IMR-90 (cell line): ENCODE measurements around the gene MALAT1.

Source experiments
- CTCF ChIP-seq: conservative IDR thresholded peaks from 2 replicates; pipeline ENCODE4 v1.5.1; 2012; ENCODE audit warnings: mild to moderate bottlenecking, low read depth, low read length, improper control_type of control experiment
- ELK1 ChIP-seq: fragments of 150-350 bp; IDR thresholded peaks from 2 replicates; pipeline ENCODE4 v1.6.1; 2016; ENCODE audit warnings: low read depth, mild to moderate bottlenecking, low read length, moderate library complexity, borderline replicate concordance
- MAFK ChIP-seq: IDR thresholded peaks from 2 replicates; pipeline ENCODE4 v1.6.1; 2012; ENCODE audit warnings: low read depth, low read length, improper control_type of control experiment
- MAZ ChIP-seq: IDR thresholded peaks from 2 replicates; pipeline ENCODE4 v1.6.1; 2012; ENCODE audit warnings: low read depth, mild to moderate bottlenecking, low read length, improper control_type of control experiment, moderate library complexity, borderline replicate concordance
- MXI1 ChIP-seq: IDR thresholded peaks from 2 replicates; pipeline ENCODE4 v1.6.1; 2012; ENCODE audit warnings: low read depth, mild to moderate bottlenecking, low read length, moderate library complexity, borderline replicate concordance
- POLR2A ChIP-seq: IDR thresholded peaks from 2 replicates; pipeline ENCODE4 v1.6.1; 2012; ENCODE audit warnings: mild to moderate bottlenecking, low read depth, low read length
- RCOR1 ChIP-seq: IDR thresholded peaks from 2 replicates; pipeline ENCODE4 v1.6.1; 2012; ENCODE audit warnings: mild to moderate bottlenecking, low read length, improper control_type of control experiment; ENCODE audit not compliant: insufficient replicate concordance
- SMC3 ChIP-seq: fragments of 150-350 bp; IDR thresholded peaks from 2 replicates; pipeline ENCODE4 v1.6.1; 2016; ENCODE audit warnings: low read depth, mild to moderate bottlenecking, antibody characterized with exemption, low read length, moderate library complexity
- USF2 ChIP-seq: fragments of 150-350 bp; IDR thresholded peaks from 2 replicates; pipeline ENCODE4 v1.6.1; 2017; ENCODE audit warnings: mild to moderate bottlenecking, antibody characterized with exemption, low read length, low read depth

GRCh38 chr11:65504674-65505465, 6.0 kb downstream of the MALAT1 start:
- TF ChIP-seq MAFK (no peak), CTCF (no peak), SMC3 (no peak), USF2 (peak; percentile 11; the same call in 1 of the 2 replicates), POLR2A (no peak), RCOR1 (no peak), ELK1 (no peak), MXI1 (no peak), MAZ (no peak)
